Esophagus muscularis mucosa (tissue), 4 donors: Measurements from ENCODE around the gene SDE2.

Experiments used
- CTCF ChIP-seq, 3 experiments: fragments of 200-600 bp in 2 of 3; fragments of 450-650 bp in 1 of 3; sonication (generic) in 2 of 3; IDR thresholded peaks; one replicate each; pipeline ENCODE4 v1.5.1; 2017 to 2019; ENCODE audit warnings: antibody characterized with exemption in 3 of 3, mild to moderate bottlenecking in 2 of 3, moderate library complexity in 1 of 3
- EP300 ChIP-seq: sonication (generic); formaldehyde crosslinking; IDR thresholded peaks from one replicate; pipeline ENCODE4 v1.6.1; 2017; ENCODE audit warnings: antibody characterized with exemption
- POLR2A ChIP-seq: fragments of 450-650 bp; IDR thresholded peaks from one replicate; pipeline ENCODE4 v1.6.1; 2017; ENCODE audit warnings: antibody characterized with exemption, moderate library complexity, mild to moderate bottlenecking, low read depth
- POLR2AphosphoS5 ChIP-seq, 2 donors: sonication (generic); formaldehyde crosslinking; IDR thresholded peaks; one replicate each; pipeline ENCODE4 v1.6.1; 2017; ENCODE audit warnings: antibody characterized with exemption in 2 of 2

- TF ChIP-seq POLR2AphosphoS5 (IDR thresholded peaks at IDR 0.05) (peak; percentile 53 to 67), EP300 (no peak), CTCF (IDR thresholded peaks at IDR 0.05) (no peak), POLR2A (no peak)
Observed at GRCh38 chr1:226034482-226034881, 35.3 kb upstream of the SDE2 start.
